ENCODE data around the gene IQSEC1. TPM values are rescaled to one million over a fixed set of nuclear protein-coding genes. Genes with fewer than 3 reads are reported as not detected.

Gene IQSEC1
- total and polyA plus RNA-seq, 9 of the 15 experiments (the other 6 are each of a cell fraction or from before 2014, with no cell fraction given): 0.56 to 39.0 (median 6.8) TPM

GRCh38 chr3:13091898-13092611 lies 18.8 kb upstream of the IQSEC1 start (continued):
- peak; percentile 94 to 98 (median 94) for TF ChIP-seq CTCF (IDR thresholded peaks at IDR 0.05 in 2 of 3, conservative IDR thresholded peaks at IDR 0.05 in 1 of 3; ENCODE audit: insufficient read depth in 2 of 3, low read depth in 1 of 3, low read length in 3 of 3)
- TF ChIP-seq ZMIZ1 (IDR thresholded peaks at IDR 0.05; ENCODE audit: low read depth in 2 of 2, low read length in 2 of 2): no peak
